ENCODE results near the gene STK11IP. TPM values are rescaled to one million over a fixed set of nuclear protein-coding genes. Genes with fewer than 3 reads are reported as not detected.
A peak's percentile ranks its signal among the peaks of the same experiment; 100 is the strongest.

The STK11IP gene
- total and polyA plus RNA-seq, 2 of the 13 experiments (the other 11 are each of a cell fraction or from before 2014, with no cell fraction given): 12.8 to 24.0 TPM

DNA sequence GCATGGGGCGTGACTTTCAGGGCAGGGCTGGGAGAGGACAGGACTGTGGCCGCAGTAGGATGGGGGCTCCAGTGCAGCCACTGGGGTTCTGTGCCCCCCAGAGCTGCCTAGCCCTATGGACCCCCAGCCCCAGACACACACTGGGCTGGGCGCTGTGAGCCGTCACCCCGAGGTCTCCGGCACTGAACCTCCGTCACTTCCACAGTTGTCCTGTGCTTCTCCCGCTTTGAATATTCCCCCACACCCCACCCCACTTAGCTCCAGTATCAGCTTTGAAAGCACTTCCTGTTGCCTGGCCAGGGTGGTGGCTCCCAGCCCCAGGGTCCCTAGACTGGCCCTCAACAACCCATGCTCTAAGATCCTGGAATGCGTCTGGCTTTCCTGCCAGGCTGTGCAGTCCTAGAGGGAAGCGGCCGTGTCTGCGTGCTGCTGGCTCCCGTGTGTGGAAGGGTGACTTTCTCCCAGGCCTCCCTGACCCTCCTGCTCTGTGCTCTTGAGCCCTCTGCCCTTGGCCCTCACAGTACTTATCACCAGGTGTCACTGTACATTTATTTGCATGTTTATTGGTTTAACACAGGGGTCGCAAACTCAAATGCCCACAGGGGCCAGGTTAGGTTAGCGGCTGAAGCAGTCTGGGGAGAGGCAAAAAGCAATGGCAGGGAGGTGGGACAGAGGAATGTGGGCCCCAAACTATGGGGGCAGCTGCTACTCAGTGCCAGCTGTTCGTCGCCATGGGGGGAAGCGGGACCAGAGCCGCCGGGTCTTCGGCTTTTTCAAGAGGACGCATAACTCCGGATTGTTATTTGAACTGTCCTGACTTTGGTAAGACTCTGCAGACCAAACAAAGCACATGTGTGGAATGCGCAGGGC lies 36.2 kb upstream of the STK11IP start (continued):
- TF ChIP-seq, protein P1, sequence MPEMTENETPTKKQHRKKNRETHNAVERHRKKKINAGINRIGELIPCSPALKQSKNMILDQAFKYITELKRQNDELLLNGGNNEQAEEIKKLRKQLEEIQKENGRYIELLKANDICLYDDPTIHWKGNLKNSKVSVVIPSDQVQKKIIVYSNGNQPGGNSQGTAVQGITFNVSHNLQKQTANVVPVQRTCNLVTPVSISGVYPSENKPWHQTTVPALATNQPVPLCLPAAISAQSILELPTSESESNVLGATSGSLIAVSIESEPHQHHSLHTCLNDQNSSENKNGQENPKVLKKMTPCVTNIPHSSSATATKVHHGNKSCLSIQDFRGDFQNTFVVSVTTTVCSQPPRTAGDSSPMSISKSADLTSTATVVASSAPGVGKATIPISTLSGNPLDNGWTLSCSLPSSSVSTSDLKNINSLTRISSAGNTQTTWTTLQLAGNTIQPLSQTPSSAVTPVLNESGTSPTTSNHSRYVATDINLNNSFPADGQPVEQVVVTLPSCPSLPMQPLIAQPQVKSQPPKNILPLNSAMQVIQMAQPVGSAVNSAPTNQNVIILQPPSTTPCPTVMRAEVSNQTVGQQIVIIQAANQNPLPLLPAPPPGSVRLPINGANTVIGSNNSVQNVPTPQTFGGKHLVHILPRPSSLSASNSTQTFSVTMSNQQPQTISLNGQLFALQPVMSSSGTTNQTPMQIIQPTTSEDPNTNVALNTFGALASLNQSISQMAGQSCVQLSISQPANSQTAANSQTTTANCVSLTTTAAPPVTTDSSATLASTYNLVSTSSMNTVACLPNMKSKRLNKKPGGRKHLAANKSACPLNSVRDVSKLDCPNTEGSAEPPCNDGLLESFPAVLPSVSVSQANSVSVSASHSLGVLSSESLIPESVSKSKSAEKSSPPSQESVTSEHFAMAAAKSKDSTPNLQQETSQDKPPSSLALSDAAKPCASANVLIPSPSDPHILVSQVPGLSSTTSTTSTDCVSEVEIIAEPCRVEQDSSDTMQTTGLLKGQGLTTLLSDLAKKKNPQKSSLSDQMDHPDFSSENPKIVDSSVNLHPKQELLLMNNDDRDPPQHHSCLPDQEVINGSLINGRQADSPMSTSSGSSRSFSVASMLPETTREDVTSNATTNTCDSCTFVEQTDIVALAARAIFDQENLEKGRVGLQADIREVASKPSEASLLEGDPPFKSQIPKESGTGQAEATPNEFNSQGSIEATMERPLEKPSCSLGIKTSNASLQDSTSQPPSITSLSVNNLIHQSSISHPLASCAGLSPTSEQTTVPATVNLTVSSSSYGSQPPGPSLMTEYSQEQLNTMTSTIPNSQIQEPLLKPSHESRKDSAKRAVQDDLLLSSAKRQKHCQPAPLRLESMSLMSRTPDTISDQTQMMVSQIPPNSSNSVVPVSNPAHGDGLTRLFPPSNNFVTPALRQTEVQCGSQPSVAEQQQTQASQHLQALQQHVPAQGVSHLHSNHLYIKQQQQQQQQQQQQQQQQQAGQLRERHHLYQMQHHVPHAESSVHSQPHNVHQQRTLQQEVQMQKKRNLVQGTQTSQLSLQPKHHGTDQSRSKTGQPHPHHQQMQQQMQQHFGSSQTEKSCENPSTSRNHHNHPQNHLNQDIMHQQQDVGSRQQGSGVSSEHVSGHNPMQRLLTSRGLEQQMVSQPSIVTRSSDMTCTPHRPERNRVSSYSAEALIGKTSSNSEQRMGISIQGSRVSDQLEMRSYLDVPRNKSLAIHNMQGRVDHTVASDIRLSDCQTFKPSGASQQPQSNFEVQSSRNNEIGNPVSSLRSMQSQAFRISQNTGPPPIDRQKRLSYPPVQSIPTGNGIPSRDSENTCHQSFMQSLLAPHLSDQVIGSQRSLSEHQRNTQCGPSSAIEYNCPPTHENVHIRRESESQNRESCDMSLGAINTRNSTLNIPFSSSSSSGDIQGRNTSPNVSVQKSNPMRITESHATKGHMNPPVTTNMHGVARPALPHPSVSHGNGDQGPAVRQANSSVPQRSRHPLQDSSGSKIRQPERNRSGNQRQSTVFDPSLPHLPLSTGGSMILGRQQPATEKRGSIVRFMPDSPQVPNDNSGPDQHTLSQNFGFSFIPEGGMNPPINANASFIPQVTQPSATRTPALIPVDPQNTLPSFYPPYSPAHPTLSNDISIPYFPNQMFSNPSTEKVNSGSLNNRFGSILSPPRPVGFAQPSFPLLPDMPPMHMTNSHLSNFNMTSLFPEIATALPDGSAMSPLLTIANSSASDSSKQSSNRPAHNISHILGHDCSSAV (CRISPR knock-in tag; IDR thresholded peaks at IDR 0.05; ENCODE audit: borderline replicate concordance): no peak
- TF ChIP-seq SPEN (CRISPR knock-in tag; IDR thresholded peaks at IDR 0.05; ENCODE audit: low read depth) (0 out of 2 replicates have a peak, but pooled peaks have one; percentile 41), ZNF124 (CRISPR knock-in tag; IDR thresholded peaks at IDR 0.05) (no peak), ZNF180 (CRISPR knock-in tag; IDR thresholded peaks at IDR 0.05; ENCODE audit: borderline replicate concordance, low read depth) (no peak), BRD4 (CRISPR knock-in tag; IDR thresholded peaks at IDR 0.05) (no peak), NFKB2 (CRISPR knock-in tag; IDR thresholded peaks at IDR 0.05; ENCODE audit: borderline replicate concordance) (no peak), MED8 (CRISPR knock-in tag; IDR thresholded peaks at IDR 0.05; ENCODE audit: insufficient replicate concordance) (no peak), ISX (CRISPR knock-in tag; conservative IDR thresholded peaks at IDR 0.05) (no peak), ELF1 (CRISPR knock-in tag; IDR thresholded peaks at IDR 0.05) (peak; percentile 37; the same call in 1 of the 2 replicates), IKZF4 (CRISPR knock-in tag; IDR thresholded peaks at IDR 0.05; ENCODE audit: borderline replicate concordance, low read depth, not compliant biosample characterization) (no peak), ZSCAN25 (CRISPR knock-in tag; IDR thresholded peaks at IDR 0.05) (0 out of 2 replicates have a peak, but pooled peaks have one; percentile 34), HDAC2 (CRISPR knock-in tag; IDR thresholded peaks at IDR 0.05) (0 out of 2 replicates have a peak, but pooled peaks have one; percentile 13), MIER2 (CRISPR knock-in tag; IDR thresholded peaks at IDR 0.05) (no peak), ZNF17 (CRISPR knock-in tag; IDR thresholded peaks at IDR 0.05) (no peak)
- TF ChIP-seq, protein P2, sequence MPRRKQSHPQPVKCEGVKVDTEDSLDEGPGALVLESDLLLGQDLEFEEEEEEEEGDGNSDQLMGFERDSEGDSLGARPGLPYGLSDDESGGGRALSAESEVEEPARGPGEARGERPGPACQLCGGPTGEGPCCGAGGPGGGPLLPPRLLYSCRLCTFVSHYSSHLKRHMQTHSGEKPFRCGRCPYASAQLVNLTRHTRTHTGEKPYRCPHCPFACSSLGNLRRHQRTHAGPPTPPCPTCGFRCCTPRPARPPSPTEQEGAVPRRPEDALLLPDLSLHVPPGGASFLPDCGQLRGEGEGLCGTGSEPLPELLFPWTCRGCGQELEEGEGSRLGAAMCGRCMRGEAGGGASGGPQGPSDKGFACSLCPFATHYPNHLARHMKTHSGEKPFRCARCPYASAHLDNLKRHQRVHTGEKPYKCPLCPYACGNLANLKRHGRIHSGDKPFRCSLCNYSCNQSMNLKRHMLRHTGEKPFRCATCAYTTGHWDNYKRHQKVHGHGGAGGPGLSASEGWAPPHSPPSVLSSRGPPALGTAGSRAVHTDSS (CRISPR knock-in tag; conservative IDR thresholded peaks at IDR 0.05): no peak
- TF ChIP-seq, protein P3, sequence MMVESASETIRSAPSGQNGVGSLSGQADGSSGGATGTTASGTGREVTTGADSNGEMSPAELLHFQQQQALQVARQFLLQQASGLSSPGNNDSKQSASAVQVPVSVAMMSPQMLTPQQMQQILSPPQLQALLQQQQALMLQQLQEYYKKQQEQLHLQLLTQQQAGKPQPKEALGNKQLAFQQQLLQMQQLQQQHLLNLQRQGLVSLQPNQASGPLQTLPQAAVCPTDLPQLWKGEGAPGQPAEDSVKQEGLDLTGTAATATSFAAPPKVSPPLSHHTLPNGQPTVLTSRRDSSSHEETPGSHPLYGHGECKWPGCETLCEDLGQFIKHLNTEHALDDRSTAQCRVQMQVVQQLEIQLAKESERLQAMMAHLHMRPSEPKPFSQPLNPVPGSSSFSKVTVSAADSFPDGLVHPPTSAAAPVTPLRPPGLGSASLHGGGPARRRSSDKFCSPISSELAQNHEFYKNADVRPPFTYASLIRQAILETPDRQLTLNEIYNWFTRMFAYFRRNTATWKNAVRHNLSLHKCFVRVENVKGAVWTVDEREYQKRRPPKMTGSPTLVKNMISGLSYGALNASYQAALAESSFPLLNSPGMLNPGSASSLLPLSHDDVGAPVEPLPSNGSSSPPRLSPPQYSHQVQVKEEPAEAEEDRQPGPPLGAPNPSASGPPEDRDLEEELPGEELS (CRISPR knock-in tag; IDR thresholded peaks at IDR 0.05): peak; percentile 44; the same call in 1 of the 2 replicates

Measured in HepG2 (cell line).